Breast epithelium (tissue), 4 donors: ENCODE results near the gene SRPX. TPM values are rescaled to one million over a fixed set of nuclear protein-coding genes. Genes with fewer than 3 reads are reported as not detected.

ENCODE experiments used
- DNase-seq, 2 donors: peaks; one replicate each; pipeline ENCODE4 v3.0.0-alpha.2; 2019; ENCODE audit warnings: low spot score in 2 of 2
- H3K27ac ChIP-seq, 2 donors: fragments of 200-600 bp; sonication (generic) in 1 of 2; one replicate each; pipeline ENCODE4 v1.5.1; 2016 to 2019; ENCODE audit warnings: mild to moderate bottlenecking in 1 of 2
- H3K27me3 ChIP-seq, 2 donors: fragments of 200-600 bp; sonication (generic) in 1 of 2; one replicate each; pipeline versions ENCODE4 v1.5.1 to v1.6.0; 2017 to 2019; ENCODE audit warnings: control low read depth in 1 of 2, mild to moderate bottlenecking in 1 of 2
- H3K36me3 ChIP-seq: fragments of 200-600 bp; one replicate; pipeline ENCODE4 v1.5.1; 2019
- H3K4me1 ChIP-seq, 2 donors: fragments of 200-600 bp; sonication (generic); one replicate each; pipeline ENCODE4 v1.5.1; 2016 to 2019; ENCODE audit warnings: control low read depth in 1 of 2
- H3K4me3 ChIP-seq, 3 donors: fragments of 200-600 bp; sonication (generic); 1 replicate in 2 of 3; 2 replicates in 1 of 3; pipeline ENCODE4 v1.5.1; 2016 to 2019; ENCODE audit warnings: mild to moderate bottlenecking in 3 of 3, moderate library complexity in 2 of 3
- H3K9me3 ChIP-seq, 2 donors: fragments of 200-600 bp; sonication (generic) in 1 of 2; one replicate each; pipeline ENCODE4 v1.5.1; 2016 to 2019; ENCODE audit warnings: control low read depth in 1 of 2
- CTCF ChIP-seq, 3 donors: fragments of 450-650 bp; IDR thresholded peaks; one replicate each; pipeline ENCODE4 v1.5.1; 2016 to 2017; ENCODE audit warnings: antibody characterized with exemption in 3 of 3, mild to moderate bottlenecking in 3 of 3, moderate library complexity in 3 of 3
- POLR2A ChIP-seq: fragments of 450-650 bp; IDR thresholded peaks from one replicate; pipeline ENCODE4 v1.6.1; 2016; ENCODE audit warnings: antibody characterized with exemption, mild to moderate bottlenecking, moderate library complexity
- POLR2AphosphoS5 ChIP-seq, 3 donors: sonication (generic); formaldehyde crosslinking; IDR thresholded peaks; one replicate each; pipeline ENCODE4 v1.6.1; 2017; ENCODE audit warnings: antibody characterized with exemption in 3 of 3
- intact Hi-C: fragments of 100-400 bp; cut with DNase I; formaldehyde crosslinking; loops from one replicate; pipeline ENCODE4 v1.15.1; 2023; ENCODE audit warnings: low total_unique reads
- total RNA-seq, 3 donors: library from RNA; depleted of rRNA; stranded (reverse); fragments of >200 nt; gene quantifications; one replicate each; pipeline ENCODE4 v1.1.0, GENCODE V29; 2016

Gene SRPX
- total RNA-seq, 3 donors from 2014 or later = 108 to 415 (median 168) TPM

GRCh38 chrX:38106991-38107655, 113.5 kb downstream of the SRPX start:
- Histone ChIP-seq H3K9me3 (no peaks in the 10 kb centered on the region), H3K27ac (no peak overlapping the region), H3K4me3 (no peak overlapping the region), H3K36me3 (no peaks in the 10 kb centered on the region), H3K4me1 (no peaks in the 10 kb centered on the region), H3K27me3 (peaks cover 0 to 20% of the 10 kb centered on the region in 2 donors)
- TF ChIP-seq POLR2AphosphoS5 (IDR thresholded peaks at IDR 0.05) = no peak
- no peak for DNase-seq
- intact Hi-C loops = no loop called here

- no peaks in the 10 kb centered on the region for H3K4me1 ChIP-seq
- intact Hi-C loops = no loop called here
- no peak overlapping the region for H3K4me3 ChIP-seq
- H3K27ac ChIP-seq = no peak overlapping the region
- no peak for DNase-seq
- no peaks in the 10 kb centered on the region for H3K36me3 ChIP-seq
- peaks cover 0 to 15% of the 10 kb centered on the region in 2 donors for H3K27me3 ChIP-seq
- TF ChIP-seq POLR2AphosphoS5 (IDR thresholded peaks at IDR 0.05) (no peak), CTCF (IDR thresholded peaks at IDR 0.05) (no peak), POLR2A (no peak)
- H3K9me3 ChIP-seq = peaks cover 0 to 6% of the 10 kb centered on the region in 2 donors
Observed at GRCh38 chrX:38105216-38105725, 115.4 kb downstream of the SRPX start.

- Histone ChIP-seq H3K27ac (no peak overlapping the region), H3K36me3 (no peaks in the 10 kb centered on the region), H3K9me3 (peaks cover 5 to 16% of the 10 kb centered on the region in 2 donors), H3K27me3 (peaks cover 0 to 15% of the 10 kb centered on the region in 2 donors), H3K4me1 (no peaks in the 10 kb centered on the region), H3K4me3 (no peak overlapping the region)
- no peak for DNase-seq
- intact Hi-C loops = no loop called here
- TF ChIP-seq POLR2A (no peak), CTCF (IDR thresholded peaks at IDR 0.05) (no peak), POLR2AphosphoS5 (IDR thresholded peaks at IDR 0.05) (no peak)
Observed at GRCh38 chrX:38103857-38104812, 116.5 kb downstream of the SRPX start.

GRCh38 chrX:38102875-38103274, 117.8 kb downstream of the SRPX start:
- H3K36me3 ChIP-seq = no peaks in the 10 kb centered on the region
- peaks cover 0 to 5% of the 10 kb centered on the region in 2 donors for H3K27me3 ChIP-seq
- DNase-seq = no peak
- H3K4me3 ChIP-seq = no peak overlapping the region
- TF ChIP-seq POLR2A = no peak
- TF ChIP-seq CTCF (IDR thresholded peaks at IDR 0.05) = no peak
- no peak for TF ChIP-seq POLR2AphosphoS5 (IDR thresholded peaks at IDR 0.05)
- no peak overlapping the region for H3K27ac ChIP-seq
- intact Hi-C loops = no loop called here
- H3K4me1 ChIP-seq = no peaks in the 10 kb centered on the region
- peaks cover 5 to 20% of the 10 kb centered on the region in 2 donors for H3K9me3 ChIP-seq

GRCh38 chrX:38102240-38102639, 118.4 kb downstream of the SRPX start:
- intact Hi-C loops = no loop called here
- Histone ChIP-seq H3K27me3 (no peaks in the 10 kb centered on the region), H3K4me1 (no peaks in the 10 kb centered on the region), H3K4me3 (no peak overlapping the region), H3K27ac (no peak overlapping the region), H3K9me3 (peaks cover 5 to 20% of the 10 kb centered on the region in 2 donors), H3K36me3 (no peaks in the 10 kb centered on the region)
- no peak for DNase-seq
- TF ChIP-seq POLR2AphosphoS5 (IDR thresholded peaks at IDR 0.05) (no peak), CTCF (IDR thresholded peaks at IDR 0.05) (no peak), POLR2A (no peak)
